Activated T-cell treated with anti-CD3 and anti-CD28 coated beads, Interleukin-2, amount 50 U/mL, for 24 hours (primary cell): ENCODE measurements around the gene ACTR1A.
A peak's percentile ranks its signal among the peaks of the same experiment; 100 is the strongest.

Experiments used
- DNase-seq: peaks from one replicate; pipeline ENCODE4 v3.0.0-alpha.2; 2020
- H3K27ac Mint-ChIP-seq: 2 replicates; pipeline ENCODE4 v1.8.0; 2020; ENCODE audit warnings: mild to moderate bottlenecking, mixed read lengths
- H3K27me3 Mint-ChIP-seq: 2 replicates; pipeline ENCODE4 v1.8.0; 2020; ENCODE audit warnings: mixed read lengths
- H3K36me3 Mint-ChIP-seq: 2 replicates; pipeline ENCODE4 v1.8.0; 2020; ENCODE audit warnings: low read depth, mixed read lengths
- H3K4me1 Mint-ChIP-seq: 2 replicates; pipeline ENCODE4 v1.8.0; 2020; ENCODE audit warnings: low read depth, mixed read lengths
- H3K4me3 Mint-ChIP-seq: 2 replicates; pipeline ENCODE4 v1.8.0; 2020; ENCODE audit warnings: mild to moderate bottlenecking, moderate library complexity, mixed read lengths
- H3K9me3 Mint-ChIP-seq: 2 replicates; pipeline ENCODE4 v1.8.0; 2020; ENCODE audit warnings: mixed read lengths

The ACTR1A gene

DNA sequence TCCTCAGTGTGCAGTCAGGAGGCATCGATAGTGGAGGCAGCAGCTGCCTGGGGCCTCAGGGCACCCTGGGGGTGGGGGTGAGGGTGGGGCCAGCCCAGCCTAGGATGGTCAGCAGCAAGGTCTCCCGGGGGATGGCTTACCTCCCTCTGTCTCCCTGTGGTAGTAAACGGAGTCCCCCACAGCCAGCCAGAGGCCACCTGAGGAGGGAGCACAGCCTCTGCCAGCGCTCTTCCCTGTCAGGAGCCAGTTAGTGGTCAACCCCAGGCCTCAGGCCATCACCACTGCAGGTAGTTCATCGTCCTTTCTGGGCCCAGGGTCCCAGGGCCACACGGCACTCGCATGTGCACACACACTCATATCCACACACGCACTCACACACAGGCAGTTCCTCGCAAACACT lies 22.1 kb downstream of the ACTR1A start:
- H3K27ac Mint-ChIP-seq = peak overlapping the region; percentile 65

DNA sequence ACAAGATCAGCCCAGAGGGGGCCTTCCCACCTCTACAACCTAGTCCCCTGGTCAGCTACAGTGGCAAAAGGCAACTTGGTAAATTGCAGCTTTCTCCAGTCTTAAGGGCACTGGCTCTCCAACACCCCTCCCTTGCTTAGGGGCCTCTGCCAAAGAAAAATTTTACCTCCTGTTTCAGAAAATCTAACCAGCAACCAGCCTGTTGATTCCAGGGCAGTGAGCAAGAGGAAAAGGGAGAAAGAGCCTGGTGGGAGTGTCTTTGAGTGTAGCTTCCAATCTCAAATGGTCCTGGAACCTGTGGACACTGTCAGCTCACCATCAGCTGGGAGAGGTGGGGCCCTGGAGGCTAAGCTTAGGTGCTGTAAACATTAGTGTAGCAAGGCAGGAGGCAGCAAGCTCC lies 22.9 kb downstream of the ACTR1A start:
- Mint-ChIP-seq H3K4me3 (no peak overlapping the region), H3K4me1 (peaks cover 17% of the 10 kb centered on the region), H3K36me3 (peaks cover 86% of the 10 kb centered on the region), H3K9me3 (no peaks in the 10 kb centered on the region), H3K27me3 (no peaks in the 10 kb centered on the region), H3K27ac (peak overlapping the region; percentile 87)
- no peak for DNase-seq

More for the DNA sequence above, 22.1 kb downstream of the ACTR1A start:
- no peak overlapping the region for H3K4me3 Mint-ChIP-seq
- DNase-seq = no peak
- H3K4me1 Mint-ChIP-seq = peaks cover 13% of the 10 kb centered on the region
- peaks cover 90% of the 10 kb centered on the region for H3K36me3 Mint-ChIP-seq
- H3K9me3 Mint-ChIP-seq = no peaks in the 10 kb centered on the region
- H3K27me3 Mint-ChIP-seq = no peaks in the 10 kb centered on the region

DNA sequence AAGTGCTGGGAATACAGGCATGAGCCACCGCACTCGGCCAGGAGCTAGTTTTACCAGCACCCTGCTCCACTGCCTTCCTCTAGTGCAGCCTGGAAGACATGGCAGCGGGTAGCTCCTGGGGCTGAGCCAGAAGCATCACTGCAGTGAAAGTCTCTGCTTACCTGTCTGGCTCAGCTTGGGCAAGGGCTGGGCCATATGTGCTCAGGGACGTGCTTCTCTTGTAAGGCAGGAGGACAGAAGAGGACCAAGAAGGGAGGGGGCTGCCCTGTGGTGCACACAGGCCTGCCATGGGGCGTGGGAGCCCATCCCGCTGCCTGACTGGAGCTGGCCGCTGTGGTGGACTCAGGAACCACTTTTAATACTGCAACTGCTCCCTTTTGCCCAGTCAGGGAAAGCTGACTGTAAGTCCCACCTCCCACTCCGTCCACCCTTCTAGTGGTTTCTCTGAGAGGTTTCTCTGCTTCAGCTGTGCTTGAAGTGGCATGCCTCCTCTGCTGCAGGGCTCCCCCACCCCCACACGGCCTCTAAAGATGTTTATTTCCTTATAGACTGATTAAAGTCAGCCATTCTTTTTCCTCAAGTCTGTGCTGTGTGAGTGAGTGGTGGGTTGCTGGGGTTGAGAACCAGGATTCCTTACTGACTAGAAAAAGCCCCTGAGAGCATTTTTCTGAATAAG lies 25.9 kb downstream of the ACTR1A start:
- DNase-seq = peak; percentile 41
- Mint-ChIP-seq H3K4me3 (no peak overlapping the region), H3K9me3 (no peaks in the 10 kb centered on the region), H3K4me1 (peaks cover 34% of the 10 kb centered on the region), H3K27ac (peak overlapping the region; percentile 68), H3K36me3 (peaks cover 72% of the 10 kb centered on the region), H3K27me3 (no peaks in the 10 kb centered on the region)

DNA sequence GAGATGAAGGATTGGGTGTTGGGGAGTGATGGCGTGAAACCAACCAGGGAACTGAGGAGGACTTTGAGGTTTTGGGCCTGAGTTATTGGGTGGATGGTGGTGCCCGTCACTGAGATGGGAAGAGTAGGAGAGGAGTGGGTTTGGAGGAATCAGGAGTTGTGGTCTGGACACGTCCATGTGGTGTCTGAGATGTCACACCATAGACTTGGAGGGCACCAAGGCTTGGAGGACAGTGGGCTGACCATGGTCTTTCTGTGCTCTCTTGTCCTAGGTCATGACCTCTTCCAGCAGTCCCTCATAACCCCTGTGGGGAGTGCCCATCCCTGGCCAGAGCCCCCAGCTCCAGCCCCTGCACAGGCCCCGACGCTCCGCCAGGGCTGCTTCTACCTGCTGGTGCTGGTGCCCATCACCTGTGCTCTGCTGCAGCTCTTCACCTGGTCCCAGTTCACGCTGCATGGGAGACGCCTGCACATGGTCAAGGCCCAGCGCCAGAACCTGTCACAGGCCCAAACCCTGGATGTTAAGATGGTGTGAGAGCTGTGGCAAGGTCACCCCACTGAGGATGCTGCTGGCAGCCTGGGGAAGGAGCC lies 27.0 kb downstream of the ACTR1A start:
- peaks cover 70% of the 10 kb centered on the region for H3K36me3 Mint-ChIP-seq
- H3K9me3 Mint-ChIP-seq = no peaks in the 10 kb centered on the region
- peaks cover 34% of the 10 kb centered on the region for H3K4me1 Mint-ChIP-seq
- no peak for DNase-seq
- H3K27ac Mint-ChIP-seq = peak overlapping the region; percentile 51
- H3K4me3 Mint-ChIP-seq = no peak overlapping the region
- H3K27me3 Mint-ChIP-seq = no peaks in the 10 kb centered on the region

DNA sequence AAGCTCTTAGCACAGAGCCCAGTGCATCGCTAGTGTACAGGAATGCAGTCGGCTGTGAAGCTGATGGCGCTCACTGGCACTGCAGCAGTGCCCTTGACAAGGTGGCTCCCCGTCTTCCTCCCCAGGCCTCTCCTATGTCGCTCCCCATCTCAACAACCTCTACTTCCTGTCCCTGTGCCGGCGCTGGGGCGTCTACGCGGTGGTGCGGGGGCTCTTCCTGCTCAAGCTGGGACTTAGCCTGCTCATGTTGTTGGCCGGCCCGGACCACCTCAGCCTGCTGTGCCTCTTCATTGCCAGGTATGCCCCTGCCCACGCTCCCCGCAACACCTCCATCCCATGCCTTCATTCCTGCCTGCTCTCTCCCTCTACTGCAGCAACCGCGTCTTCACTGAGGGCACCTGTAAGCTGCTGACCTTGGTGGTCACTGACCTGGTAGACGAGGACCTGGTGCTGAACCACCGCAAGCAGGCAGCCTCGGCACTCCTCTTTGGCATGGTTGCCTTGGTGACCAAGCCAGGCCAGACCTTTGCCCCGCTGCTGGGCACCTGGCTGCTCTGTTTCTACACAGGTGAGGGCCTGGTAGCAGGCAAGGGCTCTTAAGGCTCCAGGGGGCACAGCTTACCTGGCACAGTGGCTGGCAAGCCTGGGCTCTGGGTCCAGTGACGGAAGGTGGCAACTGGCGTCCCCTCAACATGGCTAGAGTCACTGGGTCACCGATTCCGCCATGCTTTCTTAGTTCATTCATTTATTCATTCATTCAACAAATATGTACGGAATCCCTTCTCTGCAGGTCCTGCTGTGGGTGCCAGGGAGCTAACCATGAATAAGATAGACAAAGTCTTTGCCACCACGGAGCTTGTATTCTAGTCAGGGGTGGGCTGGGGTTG lies 28.8 kb downstream of the ACTR1A start:
- Mint-ChIP-seq H3K4me3 (no peak overlapping the region), H3K4me1 (peaks cover 28% of the 10 kb centered on the region), H3K36me3 (peaks cover 69% of the 10 kb centered on the region)

DNA sequence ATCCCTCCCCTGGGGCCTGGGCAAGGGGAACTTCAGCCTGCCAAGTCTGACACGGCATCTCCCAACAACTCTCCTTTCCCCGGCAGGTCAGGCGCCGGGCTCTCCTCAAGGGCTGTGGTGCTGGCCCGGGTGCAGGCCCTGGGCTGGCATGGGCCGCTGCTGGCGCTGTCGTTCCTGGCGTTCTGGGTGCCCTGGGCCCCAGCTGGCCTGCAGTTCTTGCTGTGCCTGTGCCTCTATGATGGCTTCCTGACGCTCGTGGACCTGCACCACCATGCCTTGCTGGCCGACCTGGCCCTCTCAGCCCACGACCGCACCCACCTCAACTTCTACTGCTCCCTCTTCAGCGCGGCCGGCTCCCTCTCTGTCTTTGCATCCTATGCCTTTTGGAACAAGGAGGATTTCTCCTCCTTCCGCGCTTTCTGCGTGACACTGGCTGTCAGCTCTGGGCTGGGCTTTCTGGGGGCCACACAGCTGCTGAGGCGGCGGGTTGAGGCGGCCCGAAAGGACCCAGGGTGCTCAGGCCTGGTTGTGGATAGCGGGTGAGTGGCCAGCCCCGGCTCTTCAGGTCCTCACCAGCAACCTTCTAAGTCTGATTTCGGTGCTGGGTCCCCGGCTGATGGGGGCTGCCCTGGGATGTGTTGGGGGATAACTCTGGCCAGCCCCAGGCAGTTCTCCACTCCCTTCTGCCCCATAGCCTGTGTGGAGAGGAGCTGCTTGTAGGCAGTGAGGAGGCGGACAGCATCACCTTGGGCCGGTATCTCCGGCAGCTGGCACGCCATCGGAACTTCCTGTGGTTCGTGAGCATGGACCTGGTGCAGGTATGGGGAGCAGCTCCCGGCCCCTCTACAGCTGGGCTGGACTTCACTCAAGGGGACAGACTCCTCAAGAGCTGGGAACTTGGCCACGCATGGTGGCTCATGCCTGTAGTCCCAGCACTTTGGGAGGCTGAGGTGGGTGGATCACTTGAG lies 31.6 kb downstream of the ACTR1A start:
- Mint-ChIP-seq H3K36me3 (peaks cover 60% of the 10 kb centered on the region), H3K27me3 (no peaks in the 10 kb centered on the region), H3K4me3 (no peak overlapping the region), H3K4me1 (peaks cover 21% of the 10 kb centered on the region), H3K27ac (no peak overlapping the region), H3K9me3 (no peaks in the 10 kb centered on the region)
- no peak for DNase-seq

More for the DNA sequence above, 28.8 kb downstream of the ACTR1A start:
- Mint-ChIP-seq H3K27me3 (no peaks in the 10 kb centered on the region), H3K9me3 (no peaks in the 10 kb centered on the region), H3K27ac (peak overlapping the region; percentile 50)
- peak; percentile 45 for DNase-seq

DNA sequence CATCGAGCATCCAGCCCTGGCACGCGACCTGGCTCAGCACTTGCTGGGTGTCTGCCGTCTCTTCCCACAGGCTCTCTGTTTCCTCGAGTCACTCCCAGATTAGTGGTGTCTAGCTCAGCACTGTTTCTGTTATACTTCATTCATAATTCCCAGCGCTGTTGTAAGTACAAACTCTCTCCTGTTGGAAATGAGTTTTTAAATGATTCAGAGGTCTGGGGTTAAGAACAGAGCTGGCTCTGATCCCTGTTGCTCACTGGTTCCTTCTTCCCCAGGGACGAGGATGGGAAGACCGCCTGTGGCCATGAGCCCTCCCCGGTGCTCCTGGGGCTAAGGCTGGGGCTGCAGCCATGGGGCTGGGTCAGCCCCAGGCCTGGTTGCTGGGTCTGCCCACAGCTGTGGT lies 33.8 kb downstream of the ACTR1A start:
- Mint-ChIP-seq H3K4me3 (no peak overlapping the region), H3K27me3 (no peaks in the 10 kb centered on the region), H3K9me3 (no peaks in the 10 kb centered on the region), H3K27ac (peak overlapping the region; percentile 22), H3K4me1 (peaks cover 17% of the 10 kb centered on the region), H3K36me3 (peaks cover 44% of the 10 kb centered on the region)
- no peak for DNase-seq

DNA sequence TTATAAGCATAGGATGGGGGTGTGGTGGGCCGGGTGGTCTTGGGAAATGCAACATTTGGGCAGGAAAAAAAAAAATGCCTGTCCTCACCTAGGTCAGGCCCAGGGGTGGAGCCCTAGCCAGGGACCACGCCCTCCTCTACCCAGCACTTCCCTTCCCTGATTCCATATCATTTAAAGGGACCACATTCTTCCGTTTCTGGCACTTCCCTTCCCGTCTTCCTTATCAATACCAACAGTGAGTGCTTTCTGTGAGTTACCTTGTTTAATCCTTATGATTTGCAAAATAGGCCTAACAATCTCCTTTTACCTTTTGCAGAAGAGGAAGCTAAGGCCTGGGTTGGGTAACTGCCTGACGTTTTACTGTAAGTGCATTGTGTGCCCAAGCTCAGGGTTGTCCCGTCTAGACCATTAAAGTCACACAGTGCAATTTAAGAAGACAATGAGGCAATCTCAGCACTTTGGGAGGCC lies 34.5 kb downstream of the ACTR1A start:
- Mint-ChIP-seq H3K4me3 (no peak overlapping the region), H3K27me3 (no peaks in the 10 kb centered on the region), H3K36me3 (peaks cover 39% of the 10 kb centered on the region), H3K9me3 (no peaks in the 10 kb centered on the region), H3K27ac (no peak overlapping the region), H3K4me1 (peaks cover 13% of the 10 kb centered on the region)
- no peak for DNase-seq

DNA sequence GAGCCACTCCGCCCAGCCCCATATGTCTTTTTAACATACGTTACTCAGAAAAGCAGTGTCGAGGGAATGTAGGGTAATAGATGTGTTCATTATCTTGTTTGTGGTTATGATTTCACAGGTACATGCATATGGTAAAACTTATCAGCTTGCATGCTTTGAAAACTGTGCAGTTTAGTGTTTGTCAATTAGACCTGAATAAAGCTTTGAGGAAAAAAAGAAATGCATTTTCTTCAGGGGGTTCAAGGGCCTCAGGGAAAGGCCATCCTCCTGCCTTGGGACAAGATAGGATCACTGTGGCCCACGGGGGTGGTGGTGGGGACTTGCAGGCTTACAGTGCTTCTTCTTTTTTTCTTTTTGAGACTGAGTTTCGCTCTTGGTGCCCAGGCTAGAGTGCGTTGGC lies 35.2 kb downstream of the ACTR1A start:
- Mint-ChIP-seq H3K4me1 (peaks cover 13% of the 10 kb centered on the region), H3K36me3 (peaks cover 35% of the 10 kb centered on the region), H3K4me3 (no peak overlapping the region), H3K9me3 (no peaks in the 10 kb centered on the region), H3K27ac (no peak overlapping the region), H3K27me3 (no peaks in the 10 kb centered on the region)
- no peak for DNase-seq

DNA sequence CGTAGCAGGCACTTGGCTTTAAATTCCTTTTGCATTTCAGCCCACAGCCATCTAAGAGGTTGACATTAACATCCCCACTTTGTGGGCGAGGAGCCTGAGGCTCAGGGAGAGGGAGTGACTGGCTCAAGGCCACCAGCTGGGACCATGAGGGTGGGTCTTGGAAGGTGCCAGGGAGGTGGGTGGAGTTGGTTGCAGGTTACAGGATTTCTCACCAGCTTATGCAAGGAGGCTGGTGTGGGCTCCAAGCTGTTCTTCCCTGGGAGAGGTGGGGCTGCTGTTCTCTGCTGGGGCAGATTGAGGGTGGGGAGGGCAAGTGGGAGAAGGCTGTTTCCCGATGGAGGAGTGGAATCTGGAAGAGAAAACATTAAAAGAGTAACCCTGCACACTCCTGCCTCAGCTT lies 37.0 kb downstream of the ACTR1A start:
- Mint-ChIP-seq H3K9me3 (no peaks in the 10 kb centered on the region), H3K4me3 (no peak overlapping the region), H3K27ac (no peak overlapping the region), H3K27me3 (no peaks in the 10 kb centered on the region), H3K4me1 (peaks cover 32% of the 10 kb centered on the region), H3K36me3 (peaks cover 30% of the 10 kb centered on the region)
- no peak for DNase-seq

DNA sequence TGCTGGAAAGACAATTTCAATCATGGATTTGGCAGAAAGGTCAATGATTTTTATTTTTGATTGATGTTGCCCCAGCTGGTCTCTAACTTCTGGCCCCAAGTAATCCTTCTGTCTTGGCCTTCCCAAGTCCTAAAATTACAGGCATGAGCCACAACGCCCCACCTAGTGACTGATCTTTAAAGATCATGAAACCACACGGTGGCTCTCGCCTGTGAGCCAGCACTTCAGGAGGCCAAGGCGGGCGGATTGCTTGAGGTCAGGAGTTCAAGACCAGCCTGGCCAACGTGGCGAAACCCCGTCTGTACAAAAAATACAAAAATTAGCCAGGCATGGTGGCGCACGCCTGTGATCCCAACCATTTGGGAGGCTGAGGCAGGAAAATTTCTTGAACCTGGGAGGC lies 38.5 kb downstream of the ACTR1A start:
- Mint-ChIP-seq H3K4me3 (no peak overlapping the region), H3K27me3 (no peaks in the 10 kb centered on the region), H3K27ac (no peak overlapping the region), H3K9me3 (no peaks in the 10 kb centered on the region), H3K4me1 (peaks cover 32% of the 10 kb centered on the region), H3K36me3 (peaks cover 16% of the 10 kb centered on the region)
- no peak for DNase-seq

DNA sequence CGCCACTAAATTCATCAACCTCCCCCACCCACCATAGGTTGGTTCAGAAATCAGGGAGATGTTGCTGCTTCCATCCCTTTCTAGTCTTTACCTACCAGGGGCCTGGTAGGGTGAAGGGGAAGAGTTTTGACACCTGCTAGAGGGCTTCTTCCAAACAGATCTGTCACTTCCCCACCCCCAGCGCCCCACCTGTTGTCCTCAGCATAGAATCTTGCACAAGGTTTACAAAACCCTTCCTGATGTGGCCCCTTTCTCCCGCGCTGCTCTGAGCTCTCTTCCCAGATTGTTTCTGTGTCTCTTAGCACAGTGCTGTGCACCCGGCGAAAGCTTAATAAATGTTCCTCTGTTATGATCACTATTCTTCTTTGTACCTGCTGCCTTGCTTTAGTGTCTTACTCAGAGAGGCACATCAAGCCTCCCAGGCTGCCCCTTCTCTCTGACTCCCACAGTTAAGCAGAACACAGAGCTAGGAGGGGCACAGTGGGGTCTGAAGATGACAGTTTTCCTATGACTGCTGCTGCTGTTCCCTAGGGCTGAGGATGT lies 39.9 kb downstream of the ACTR1A start:
- peak overlapping the region; percentile 89 for H3K4me3 Mint-ChIP-seq
- no peak for DNase-seq
- H3K36me3 Mint-ChIP-seq = peaks cover 10% of the 10 kb centered on the region
- no peaks in the 10 kb centered on the region for H3K9me3 Mint-ChIP-seq
- no peaks in the 10 kb centered on the region for H3K27me3 Mint-ChIP-seq
- H3K4me1 Mint-ChIP-seq = peaks cover 32% of the 10 kb centered on the region
- no peak overlapping the region for H3K27ac Mint-ChIP-seq

DNA sequence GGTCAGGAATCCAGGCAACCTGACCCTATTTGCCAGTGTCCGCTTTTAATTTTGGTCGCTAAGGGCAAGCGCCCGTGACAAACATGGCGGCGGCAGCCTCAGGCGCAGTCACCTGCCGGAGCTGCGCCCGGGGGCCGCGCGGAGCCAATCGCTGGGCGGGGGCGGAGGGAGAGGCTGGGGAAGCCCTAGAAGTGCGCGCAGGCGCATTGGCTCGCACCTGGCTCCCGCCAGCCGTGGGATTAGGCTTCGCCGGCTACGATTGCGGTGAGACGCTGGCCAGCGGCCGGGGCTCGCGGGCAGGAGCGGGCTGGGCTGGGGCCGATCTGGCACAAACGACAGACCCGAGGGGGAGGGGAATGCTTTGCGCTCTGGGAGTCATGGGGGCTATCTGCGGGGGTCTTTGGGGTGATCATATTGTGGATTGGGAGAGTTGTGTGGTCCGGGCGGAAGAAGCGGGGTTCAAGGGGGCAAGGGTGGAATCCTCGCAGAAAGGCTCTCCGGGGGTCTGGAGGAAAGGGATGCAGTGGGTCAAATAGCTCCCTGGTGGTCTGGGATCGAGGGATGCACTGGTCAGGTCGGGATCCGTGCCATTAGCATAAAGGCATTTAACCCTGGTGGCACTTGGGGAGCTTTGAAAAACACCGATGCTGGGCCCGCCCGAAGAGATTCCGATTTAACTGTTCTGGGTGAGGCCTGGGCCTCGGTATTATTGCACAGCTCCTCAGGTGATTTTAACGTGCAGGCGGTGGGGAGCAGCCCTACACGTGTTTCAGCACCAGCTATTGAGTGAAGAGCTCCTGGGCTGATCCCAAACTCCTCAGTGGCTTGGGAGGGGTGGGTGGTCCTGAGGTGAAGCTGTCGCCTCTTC lies 41.1 kb downstream of the ACTR1A start:
- H3K4me1 Mint-ChIP-seq = peaks cover 32% of the 10 kb centered on the region
- peak overlapping the region; percentile 74 for H3K27ac Mint-ChIP-seq
- peaks cover 17% of the 10 kb centered on the region for H3K36me3 Mint-ChIP-seq
- DNase-seq = peak; percentile 94
- no peaks in the 10 kb centered on the region for H3K9me3 Mint-ChIP-seq
- H3K4me3 Mint-ChIP-seq = peak overlapping the region; percentile 89
- H3K27me3 Mint-ChIP-seq = no peaks in the 10 kb centered on the region
